Measurements from ENCODE around the gene SLC4A3. TPM values are rescaled to one million over a fixed set of nuclear protein-coding genes. Genes with fewer than 3 reads are reported as not detected.

SLC4A3 gene
- total and polyA plus RNA-seq, 2 of the 13 experiments (the other 11 are each of a cell fraction or from before 2014, with no cell fraction given) = 0.18 to 0.95 TPM

DNA sequence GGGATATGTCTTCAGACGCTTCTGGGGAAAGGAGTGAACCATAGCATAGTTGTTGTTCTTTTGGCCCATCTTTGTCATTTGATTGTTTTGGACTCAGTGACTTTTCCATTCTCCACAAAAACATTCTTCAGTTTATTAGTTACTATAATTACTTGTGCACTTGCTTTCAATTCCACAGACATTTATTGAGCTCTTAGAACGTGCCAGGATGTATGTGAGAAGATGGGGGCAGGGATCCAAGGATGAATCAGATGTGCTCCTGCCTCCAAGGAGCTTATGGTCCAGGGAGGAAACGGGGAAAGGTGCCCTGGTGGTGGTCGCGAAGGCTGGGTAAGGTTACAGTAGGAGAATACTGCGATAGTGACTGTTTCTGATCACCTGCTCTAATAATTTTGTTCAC lies 6.9 kb upstream of the SLC4A3 start:
- Histone ChIP-seq H3K36me3 (replicated peaks in 1 of 2; ENCODE audit: control insufficient read depth in 1 of 2, insufficient read depth in 2 of 2, low read length in 2 of 2) (0 out of 5 replicates have a peak, but pooled peaks cover 0 to 6% of the 10 kb centered on the region in 2 experiments), H3K4me3 (replicated peaks in 1 of 3; ENCODE audit: insufficient read depth in 1 of 3, low read depth in 2 of 3, low read length in 3 of 3) (no peak overlapping the region), H3K4me2 (ENCODE audit: low read depth, low read length) (no peak overlapping the region), H2AFZ (ENCODE audit: low read length) (no peak overlapping the region), H3K27me3 (ENCODE audit: control insufficient read depth in 1 of 2, insufficient read depth in 2 of 2, low read length in 2 of 2) (peaks cover 8 to 43% of the 10 kb centered on the region in 2 experiments), H3K27ac (ENCODE audit: extremely low read length, insufficient read depth, low read length) (no peak overlapping the region), H3K4me1 (ENCODE audit: insufficient read depth, low read length) (peaks cover 10% of the 10 kb centered on the region), H3K9ac (ENCODE audit: insufficient read depth, low read depth, low read length) (no peak overlapping the region), H4K20me1 (ENCODE audit: insufficient read depth, low read length) (no peaks in the 10 kb centered on the region), H3K9me3 (ENCODE audit: low read length) (no peaks in the 10 kb centered on the region), H3K79me2 (ENCODE audit: insufficient read depth, low read length) (no peaks in the 10 kb centered on the region)
- DNase-seq (ENCODE audit: low spot score) (no peak), ATAC-seq (no peak), FAIRE-seq (no peak)
- ChIA-PET CTCF (ENCODE audit: low intra/inter-chr PET ratio, low total read pairs) (no interaction called here), POLR2A (interaction anchor here (1.4 kb wide), 1 partner anchor 23 kb away, joined by 3 read pairs; the partner anchor contains the start of gene STK11IP)
- 48% methylated on average over 6 of the region's 6 CpGs for WGBS (ENCODE audit: low lambda C conversion rate)
- no TSS peak for BruUV-seq (replicated peaks)
- in situ Hi-C loops (cut with HindIII; ENCODE audit: extremely low pct_ligation_motif_present, low pct_unique_long_range_greater_than_20kb) (no loop called here), intact Hi-C loops (cut with micrococcal nuclease; ENCODE audit: unreplicated experiment) (no loop called here)
- TF ChIP-seq SRSF9 (IDR thresholded peaks at IDR 0.05; ENCODE audit: borderline replicate concordance, insufficient read depth, low read depth, low read length, poor library complexity, severe bottlenecking) (no peak), FOXK2 (IDR thresholded peaks at IDR 0.05) (no peak), TMF1 (CRISPR knock-in tag; IDR thresholded peaks at IDR 0.05; ENCODE audit: low read depth) (no peak), ZNF761 (CRISPR knock-in tag; conservative IDR thresholded peaks at IDR 0.05) (no peak), ZKSCAN1 (IDR thresholded peaks at IDR 0.05; ENCODE audit: low read length) (no peak), ZNF563 (CRISPR knock-in tag; IDR thresholded peaks at IDR 0.05) (no peak), HMG20B (CRISPR knock-in tag; conservative IDR thresholded peaks at IDR 0.05) (no peak), ZBTB7A (CRISPR knock-in tag; IDR thresholded peaks at IDR 0.05) (no peak), ZNF670 (CRISPR knock-in tag; IDR thresholded peaks at IDR 0.05; ENCODE audit: borderline replicate concordance) (no peak)
- TF ChIP-seq, protein P1, sequence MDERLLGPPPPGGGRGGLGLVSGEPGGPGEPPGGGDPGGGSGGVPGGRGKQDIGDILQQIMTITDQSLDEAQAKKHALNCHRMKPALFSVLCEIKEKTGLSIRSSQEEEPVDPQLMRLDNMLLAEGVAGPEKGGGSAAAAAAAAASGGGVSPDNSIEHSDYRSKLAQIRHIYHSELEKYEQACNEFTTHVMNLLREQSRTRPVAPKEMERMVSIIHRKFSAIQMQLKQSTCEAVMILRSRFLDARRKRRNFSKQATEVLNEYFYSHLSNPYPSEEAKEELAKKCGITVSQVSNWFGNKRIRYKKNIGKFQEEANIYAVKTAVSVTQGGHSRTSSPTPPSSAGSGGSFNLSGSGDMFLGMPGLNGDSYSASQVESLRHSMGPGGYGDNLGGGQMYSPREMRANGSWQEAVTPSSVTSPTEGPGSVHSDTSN (CRISPR knock-in tag; IDR thresholded peaks at IDR 0.05) = no peak
- TF ChIP-seq, protein P2, sequence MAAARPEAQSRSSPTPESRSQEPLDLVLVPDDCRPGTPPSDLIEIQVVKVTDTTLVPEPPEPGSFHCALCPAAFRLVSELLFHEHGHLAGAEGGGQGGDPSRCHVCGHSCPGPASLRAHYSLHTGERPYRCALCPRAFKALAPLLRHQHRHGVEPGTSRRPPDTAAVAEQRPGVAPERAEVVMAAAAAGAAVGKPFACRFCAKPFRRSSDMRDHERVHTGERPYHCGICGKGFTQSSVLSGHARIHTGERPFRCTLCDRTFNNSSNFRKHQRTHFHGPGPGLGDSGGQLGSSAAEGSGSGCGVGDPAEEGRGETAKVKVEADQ (CRISPR knock-in tag; IDR thresholded peaks at IDR 0.05; ENCODE audit: borderline replicate concordance) = no peak
- TF ChIP-seq, protein P3, sequence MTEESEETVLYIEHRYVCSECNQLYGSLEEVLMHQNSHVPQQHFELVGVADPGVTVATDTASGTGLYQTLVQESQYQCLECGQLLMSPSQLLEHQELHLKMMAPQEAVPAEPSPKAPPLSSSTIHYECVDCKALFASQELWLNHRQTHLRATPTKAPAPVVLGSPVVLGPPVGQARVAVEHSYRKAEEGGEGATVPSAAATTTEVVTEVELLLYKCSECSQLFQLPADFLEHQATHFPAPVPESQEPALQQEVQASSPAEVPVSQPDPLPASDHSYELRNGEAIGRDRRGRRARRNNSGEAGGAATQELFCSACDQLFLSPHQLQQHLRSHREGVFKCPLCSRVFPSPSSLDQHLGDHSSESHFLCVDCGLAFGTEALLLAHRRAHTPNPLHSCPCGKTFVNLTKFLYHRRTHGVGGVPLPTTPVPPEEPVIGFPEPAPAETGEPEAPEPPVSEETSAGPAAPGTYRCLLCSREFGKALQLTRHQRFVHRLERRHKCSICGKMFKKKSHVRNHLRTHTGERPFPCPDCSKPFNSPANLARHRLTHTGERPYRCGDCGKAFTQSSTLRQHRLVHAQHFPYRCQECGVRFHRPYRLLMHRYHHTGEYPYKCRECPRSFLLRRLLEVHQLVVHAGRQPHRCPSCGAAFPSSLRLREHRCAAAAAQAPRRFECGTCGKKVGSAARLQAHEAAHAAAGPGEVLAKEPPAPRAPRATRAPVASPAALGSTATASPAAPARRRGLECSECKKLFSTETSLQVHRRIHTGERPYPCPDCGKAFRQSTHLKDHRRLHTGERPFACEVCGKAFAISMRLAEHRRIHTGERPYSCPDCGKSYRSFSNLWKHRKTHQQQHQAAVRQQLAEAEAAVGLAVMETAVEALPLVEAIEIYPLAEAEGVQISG (CRISPR knock-in tag; IDR thresholded peaks at IDR 0.05) = no peak
- TF ChIP-seq, protein P4, sequence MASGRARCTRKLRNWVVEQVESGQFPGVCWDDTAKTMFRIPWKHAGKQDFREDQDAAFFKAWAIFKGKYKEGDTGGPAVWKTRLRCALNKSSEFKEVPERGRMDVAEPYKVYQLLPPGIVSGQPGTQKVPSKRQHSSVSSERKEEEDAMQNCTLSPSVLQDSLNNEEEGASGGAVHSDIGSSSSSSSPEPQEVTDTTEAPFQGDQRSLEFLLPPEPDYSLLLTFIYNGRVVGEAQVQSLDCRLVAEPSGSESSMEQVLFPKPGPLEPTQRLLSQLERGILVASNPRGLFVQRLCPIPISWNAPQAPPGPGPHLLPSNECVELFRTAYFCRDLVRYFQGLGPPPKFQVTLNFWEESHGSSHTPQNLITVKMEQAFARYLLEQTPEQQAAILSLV (CRISPR knock-in tag; IDR thresholded peaks at IDR 0.05; ENCODE audit: borderline replicate concordance) = no peak
- TF ChIP-seq, protein P5, sequence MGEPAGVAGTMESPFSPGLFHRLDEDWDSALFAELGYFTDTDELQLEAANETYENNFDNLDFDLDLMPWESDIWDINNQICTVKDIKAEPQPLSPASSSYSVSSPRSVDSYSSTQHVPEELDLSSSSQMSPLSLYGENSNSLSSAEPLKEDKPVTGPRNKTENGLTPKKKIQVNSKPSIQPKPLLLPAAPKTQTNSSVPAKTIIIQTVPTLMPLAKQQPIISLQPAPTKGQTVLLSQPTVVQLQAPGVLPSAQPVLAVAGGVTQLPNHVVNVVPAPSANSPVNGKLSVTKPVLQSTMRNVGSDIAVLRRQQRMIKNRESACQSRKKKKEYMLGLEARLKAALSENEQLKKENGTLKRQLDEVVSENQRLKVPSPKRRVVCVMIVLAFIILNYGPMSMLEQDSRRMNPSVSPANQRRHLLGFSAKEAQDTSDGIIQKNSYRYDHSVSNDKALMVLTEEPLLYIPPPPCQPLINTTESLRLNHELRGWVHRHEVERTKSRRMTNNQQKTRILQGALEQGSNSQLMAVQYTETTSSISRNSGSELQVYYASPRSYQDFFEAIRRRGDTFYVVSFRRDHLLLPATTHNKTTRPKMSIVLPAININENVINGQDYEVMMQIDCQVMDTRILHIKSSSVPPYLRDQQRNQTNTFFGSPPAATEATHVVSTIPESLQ (CRISPR knock-in tag; conservative IDR thresholded peaks at IDR 0.05) = no peak
- TF ChIP-seq, protein P6, sequence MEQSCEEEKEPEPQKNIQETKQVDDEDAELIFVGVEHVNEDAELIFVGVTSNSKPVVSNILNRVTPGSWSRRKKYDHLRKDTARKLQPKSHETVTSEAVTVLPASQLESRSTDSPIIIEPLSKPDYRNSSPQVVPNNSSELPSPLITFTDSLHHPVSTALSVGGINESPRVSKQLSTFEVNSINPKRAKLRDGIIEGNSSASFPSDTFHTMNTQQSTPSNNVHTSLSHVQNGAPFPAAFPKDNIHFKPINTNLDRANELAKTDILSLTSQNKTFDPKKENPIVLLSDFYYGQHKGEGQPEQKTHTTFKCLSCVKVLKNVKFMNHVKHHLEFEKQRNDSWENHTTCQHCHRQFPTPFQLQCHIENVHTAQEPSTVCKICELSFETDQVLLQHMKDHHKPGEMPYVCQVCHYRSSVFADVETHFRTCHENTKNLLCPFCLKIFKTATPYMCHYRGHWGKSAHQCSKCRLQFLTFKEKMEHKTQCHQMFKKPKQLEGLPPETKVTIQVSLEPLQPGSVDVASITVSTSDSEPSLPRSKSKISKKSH (CRISPR knock-in tag; IDR thresholded peaks at IDR 0.05; ENCODE audit: borderline replicate concordance) = no peak
